Measurements from ENCODE around the gene MRI1. TPM values are rescaled to one million over a fixed set of nuclear protein-coding genes. Genes with fewer than 3 reads are reported as not detected.

Gene MRI1
- total RNA-seq, 1 donor from 2014 or later = 89.9 TPM

DNA sequence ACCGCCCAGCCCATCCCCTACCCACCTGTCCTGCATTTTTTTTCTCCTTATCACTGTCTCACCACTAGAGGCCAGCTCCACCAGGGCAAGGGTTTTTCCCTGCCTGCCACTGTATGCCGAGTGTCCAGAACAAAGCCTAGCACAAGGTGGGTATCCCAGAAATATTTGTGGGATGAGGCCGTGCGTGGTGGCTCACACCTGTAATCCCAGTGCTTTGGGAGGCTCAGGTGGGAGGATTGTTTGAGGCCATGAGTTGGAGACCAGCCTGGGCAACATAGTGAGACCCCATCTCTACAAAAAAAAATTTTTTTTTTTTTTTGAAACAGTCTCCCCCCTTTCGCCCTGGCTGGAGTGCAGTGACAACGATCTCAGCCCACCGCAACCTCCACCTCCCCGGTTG lies 2.9 kb upstream of the MRI1 start:
- TF ChIP-seq, protein P1, sequence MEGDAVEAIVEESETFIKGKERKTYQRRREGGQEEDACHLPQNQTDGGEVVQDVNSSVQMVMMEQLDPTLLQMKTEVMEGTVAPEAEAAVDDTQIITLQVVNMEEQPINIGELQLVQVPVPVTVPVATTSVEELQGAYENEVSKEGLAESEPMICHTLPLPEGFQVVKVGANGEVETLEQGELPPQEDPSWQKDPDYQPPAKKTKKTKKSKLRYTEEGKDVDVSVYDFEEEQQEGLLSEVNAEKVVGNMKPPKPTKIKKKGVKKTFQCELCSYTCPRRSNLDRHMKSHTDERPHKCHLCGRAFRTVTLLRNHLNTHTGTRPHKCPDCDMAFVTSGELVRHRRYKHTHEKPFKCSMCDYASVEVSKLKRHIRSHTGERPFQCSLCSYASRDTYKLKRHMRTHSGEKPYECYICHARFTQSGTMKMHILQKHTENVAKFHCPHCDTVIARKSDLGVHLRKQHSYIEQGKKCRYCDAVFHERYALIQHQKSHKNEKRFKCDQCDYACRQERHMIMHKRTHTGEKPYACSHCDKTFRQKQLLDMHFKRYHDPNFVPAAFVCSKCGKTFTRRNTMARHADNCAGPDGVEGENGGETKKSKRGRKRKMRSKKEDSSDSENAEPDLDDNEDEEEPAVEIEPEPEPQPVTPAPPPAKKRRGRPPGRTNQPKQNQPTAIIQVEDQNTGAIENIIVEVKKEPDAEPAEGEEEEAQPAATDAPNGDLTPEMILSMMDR (IDR thresholded peaks at IDR 0.05) = no peak
- H3K4me1 ChIP-seq = peaks cover 4 to 9% of the 10 kb centered on the region in 2 donors
- peaks cover 59 to 70% of the 10 kb centered on the region in 2 donors for H3K36me3 ChIP-seq
- no peaks in the 10 kb centered on the region for H3K27me3 ChIP-seq
- H3K4me3 ChIP-seq = no peak overlapping the region
- DNase-seq (ENCODE audit: low spot score in 2 of 2) = no peak
- H3K9me3 ChIP-seq = no peaks in the 10 kb centered on the region
- no peak overlapping the region for H3K27ac ChIP-seq
- intact Hi-C loops (cut with DNase I) = no loop called here

DNA sequence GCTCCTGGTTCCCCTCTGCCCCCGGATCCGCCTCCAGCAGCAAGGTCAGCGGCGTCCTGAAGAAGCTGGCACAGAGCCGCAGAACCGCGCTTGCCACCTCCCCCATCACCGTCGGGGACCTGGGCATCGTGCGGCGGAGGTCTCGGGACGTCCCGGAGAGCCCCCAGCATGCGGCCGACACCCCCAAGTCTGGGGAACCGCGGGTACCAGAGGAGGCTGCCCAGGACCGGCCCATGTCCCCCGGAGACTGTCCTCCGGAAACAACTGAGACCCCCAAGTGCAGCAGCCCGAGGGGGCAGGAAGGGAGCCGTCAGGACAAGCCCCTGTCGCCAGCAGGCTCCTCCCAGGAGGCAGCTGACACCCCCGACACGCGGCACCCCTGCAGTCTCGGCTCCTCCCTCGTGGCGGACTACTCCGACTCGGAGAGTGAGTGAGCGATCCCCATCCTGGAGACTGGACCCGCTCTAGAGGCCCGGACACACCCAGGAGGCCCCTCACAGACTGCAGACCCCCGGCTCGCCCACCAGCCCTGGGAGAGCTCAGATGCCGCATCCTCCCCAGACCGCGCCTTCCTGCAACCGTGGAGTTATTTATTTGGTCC lies 1.6 kb upstream of the MRI1 start:
- H3K9me3 ChIP-seq = no peaks in the 10 kb centered on the region
- peaks cover 46 to 57% of the 10 kb centered on the region in 2 donors for H3K36me3 ChIP-seq
- intact Hi-C loops (cut with DNase I) = no loop called here
- H3K27me3 ChIP-seq = no peaks in the 10 kb centered on the region
- TF ChIP-seq, protein P1 (IDR thresholded peaks at IDR 0.05) = no peak
- no peak overlapping the region for H3K27ac ChIP-seq
- DNase-seq (ENCODE audit: low spot score in 2 of 2) = no peak
- no peak overlapping the region for H3K4me3 ChIP-seq
- peaks cover 4 to 9% of the 10 kb centered on the region in 2 donors for H3K4me1 ChIP-seq

DNA sequence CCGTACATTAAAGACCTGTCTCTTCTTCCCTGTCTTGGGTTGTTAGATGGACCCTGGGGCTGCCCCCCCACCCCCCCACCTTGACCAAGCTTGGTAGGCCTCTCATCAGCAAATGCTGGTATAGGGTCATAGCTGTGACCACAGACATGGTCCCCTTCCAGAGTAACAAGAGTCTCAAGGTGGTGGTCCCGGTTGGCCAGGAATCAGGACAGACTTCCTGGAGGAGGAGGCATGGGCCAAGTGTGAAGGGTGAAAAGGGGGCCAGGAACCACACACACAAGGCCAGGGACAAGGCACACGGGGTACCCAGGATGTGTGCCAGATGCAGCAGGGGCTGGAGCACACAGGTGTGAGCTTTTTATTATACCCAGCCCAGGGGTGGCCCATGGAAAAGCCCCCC lies 1.1 kb upstream of the MRI1 start:
- peaks cover 4 to 9% of the 10 kb centered on the region in 2 donors for H3K4me1 ChIP-seq
- TF ChIP-seq, protein P1 (IDR thresholded peaks at IDR 0.05) = no peak
- peaks cover 44 to 56% of the 10 kb centered on the region in 2 donors for H3K36me3 ChIP-seq
- H3K9me3 ChIP-seq = no peaks in the 10 kb centered on the region
- no peak overlapping the region for H3K4me3 ChIP-seq
- intact Hi-C loops (cut with DNase I) = no loop called here
- H3K27me3 ChIP-seq = no peaks in the 10 kb centered on the region
- DNase-seq (ENCODE audit: low spot score in 2 of 2) = no peak
- H3K27ac ChIP-seq = no peak overlapping the region

DNA sequence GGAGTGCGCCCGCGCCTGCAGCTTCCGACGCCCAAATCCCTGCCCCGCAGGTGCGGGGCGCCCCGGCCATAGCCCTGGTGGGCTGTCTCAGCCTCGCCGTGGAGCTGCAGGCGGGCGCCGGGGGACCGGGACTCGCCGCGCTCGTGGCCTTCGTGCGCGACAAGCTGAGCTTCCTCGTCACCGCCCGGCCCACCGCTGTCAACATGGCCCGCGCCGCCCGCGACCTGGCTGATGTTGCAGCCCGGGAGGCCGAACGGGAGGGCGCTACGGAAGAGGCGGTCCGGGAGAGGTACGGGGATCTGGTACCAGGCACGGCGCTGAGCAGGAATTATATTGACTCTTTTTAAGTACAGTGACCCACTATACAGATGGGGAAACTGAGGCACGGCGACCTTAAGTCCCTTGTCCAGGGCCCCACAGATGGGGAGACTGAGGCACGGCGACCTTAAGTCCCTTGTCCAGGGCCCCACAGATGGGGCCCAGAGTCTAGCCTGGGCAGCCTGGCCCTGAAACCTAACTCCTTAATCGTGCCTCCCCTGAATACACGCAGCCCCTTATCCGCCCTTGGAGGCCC lies 586 bp downstream of the MRI1 start:
- TF ChIP-seq, protein P1 (IDR thresholded peaks at IDR 0.05) = no peak
- DNase-seq (ENCODE audit: low spot score in 2 of 2) = no peak
- H3K9me3 ChIP-seq = no peaks in the 10 kb centered on the region
- peak overlapping the region; percentile 73 to 74 for H3K27ac ChIP-seq
- intact Hi-C loops (cut with DNase I) = loop anchor here (1.0 to 2.0 kb wide), 2 partner anchors 16 to 17 kb away; no protein-coding TSS in a partner anchor
- peaks cover 4 to 9% of the 10 kb centered on the region in 2 donors for H3K4me1 ChIP-seq
- H3K27me3 ChIP-seq = no peaks in the 10 kb centered on the region
- H3K4me3 ChIP-seq = peak overlapping the region; percentile 86 to 90
- H3K36me3 ChIP-seq = peaks cover 48 to 56% of the 10 kb centered on the region in 2 donors

DNA sequence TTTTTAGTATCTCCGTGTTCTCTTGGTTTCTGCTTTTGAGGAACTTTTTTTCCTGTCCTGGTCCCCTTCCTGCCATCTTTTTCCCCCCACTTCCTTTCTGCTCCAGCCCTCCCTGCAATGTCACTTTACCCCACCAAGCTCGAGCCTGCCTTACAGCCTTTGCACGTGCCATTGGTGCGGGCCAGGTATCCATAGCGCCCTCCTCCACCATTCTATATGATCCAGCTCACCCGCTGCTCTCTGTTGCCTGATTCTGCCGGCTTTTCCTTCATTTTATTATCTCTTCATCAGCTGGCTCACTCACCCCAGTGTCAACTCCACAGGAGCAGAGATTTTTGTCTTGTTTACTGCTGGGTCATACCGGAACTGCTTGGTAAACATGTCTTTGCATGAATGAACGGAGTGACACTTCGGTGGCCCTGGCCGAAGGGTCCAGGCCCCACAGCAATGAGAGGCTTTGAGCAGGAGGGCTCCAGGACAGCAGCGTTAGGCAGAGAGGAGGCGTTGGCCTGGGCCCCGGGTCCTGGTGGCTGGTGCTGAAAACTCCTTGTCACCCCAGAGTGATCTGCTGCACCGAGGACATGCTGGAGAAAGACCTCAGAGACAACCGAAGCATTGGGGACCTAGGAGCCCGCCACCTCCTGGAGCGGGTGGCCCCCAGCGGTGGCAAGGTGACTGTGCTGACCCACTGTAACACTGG lies 1.2 kb downstream of the MRI1 start:
- peaks cover 46 to 55% of the 10 kb centered on the region in 2 donors for H3K36me3 ChIP-seq

More for the DNA sequence above, 1.2 kb downstream of the MRI1 start:
- intact Hi-C loops (cut with DNase I) = loop anchor here (2.0 kb wide), 1 partner anchor 15 kb away; no protein-coding TSS in a partner anchor
- TF ChIP-seq, protein P1 (IDR thresholded peaks at IDR 0.05) = no peak
- Histone ChIP-seq H3K27ac (peak overlapping the region; percentile 73 to 74), H3K4me1 (peaks cover 4 to 9% of the 10 kb centered on the region in 2 donors), H3K4me3 (peak overlapping the region; percentile 86 to 90), H3K9me3 (no peaks in the 10 kb centered on the region), H3K27me3 (no peaks in the 10 kb centered on the region)
- DNase-seq (ENCODE audit: low spot score in 2 of 2) = no peak

Measured in ascending aorta (tissue), 2 donors.